ENCODE measurements around the gene MALAT1.

DNA sequence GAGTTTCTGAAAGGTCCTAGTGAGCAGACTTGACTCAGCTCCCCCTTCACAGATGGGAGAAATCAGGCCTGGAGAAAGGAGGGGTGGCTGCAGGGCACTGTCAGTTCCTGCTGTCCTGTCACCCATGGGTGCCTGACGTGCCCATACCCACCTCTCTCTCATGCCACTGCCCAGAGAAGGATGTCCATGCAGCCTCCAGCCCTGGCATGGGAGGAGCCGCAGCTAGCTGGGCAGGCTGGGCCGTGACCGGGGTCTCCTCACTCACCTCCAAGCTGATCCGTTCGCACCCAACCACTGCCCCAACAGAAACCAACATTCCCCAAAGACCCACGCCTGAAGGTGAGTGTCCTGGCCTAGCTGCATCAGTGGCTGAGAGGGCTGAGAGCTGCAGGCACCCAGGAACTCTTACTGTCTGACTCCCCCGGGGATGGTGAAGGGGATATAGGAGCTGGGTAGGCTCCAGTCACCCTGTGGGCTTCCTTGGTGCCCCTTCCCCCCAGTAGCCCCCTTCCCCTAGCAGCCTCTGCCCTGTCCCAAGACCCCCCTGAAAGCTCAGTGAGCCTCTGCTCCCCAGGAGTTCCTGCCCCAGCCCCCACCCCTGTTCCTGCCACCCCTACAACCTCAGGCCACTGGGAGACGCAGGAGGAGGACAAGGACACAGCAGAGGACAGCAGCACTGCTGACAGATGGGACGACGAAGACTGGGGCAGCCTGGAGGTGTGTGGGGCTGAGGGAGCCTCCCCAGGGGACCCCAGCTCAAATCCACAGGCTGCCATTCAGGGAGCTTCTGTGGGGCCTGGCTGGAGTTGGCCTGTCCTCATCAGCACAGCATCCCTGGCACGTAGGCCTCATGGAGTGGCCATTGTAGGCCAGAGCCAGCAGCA, 37.8 kb downstream of the MALAT1 start:
- TF ChIP-seq POLR2A (IDR thresholded peaks at IDR 0.05), result no peak
- TF ChIP-seq, protein P1, sequence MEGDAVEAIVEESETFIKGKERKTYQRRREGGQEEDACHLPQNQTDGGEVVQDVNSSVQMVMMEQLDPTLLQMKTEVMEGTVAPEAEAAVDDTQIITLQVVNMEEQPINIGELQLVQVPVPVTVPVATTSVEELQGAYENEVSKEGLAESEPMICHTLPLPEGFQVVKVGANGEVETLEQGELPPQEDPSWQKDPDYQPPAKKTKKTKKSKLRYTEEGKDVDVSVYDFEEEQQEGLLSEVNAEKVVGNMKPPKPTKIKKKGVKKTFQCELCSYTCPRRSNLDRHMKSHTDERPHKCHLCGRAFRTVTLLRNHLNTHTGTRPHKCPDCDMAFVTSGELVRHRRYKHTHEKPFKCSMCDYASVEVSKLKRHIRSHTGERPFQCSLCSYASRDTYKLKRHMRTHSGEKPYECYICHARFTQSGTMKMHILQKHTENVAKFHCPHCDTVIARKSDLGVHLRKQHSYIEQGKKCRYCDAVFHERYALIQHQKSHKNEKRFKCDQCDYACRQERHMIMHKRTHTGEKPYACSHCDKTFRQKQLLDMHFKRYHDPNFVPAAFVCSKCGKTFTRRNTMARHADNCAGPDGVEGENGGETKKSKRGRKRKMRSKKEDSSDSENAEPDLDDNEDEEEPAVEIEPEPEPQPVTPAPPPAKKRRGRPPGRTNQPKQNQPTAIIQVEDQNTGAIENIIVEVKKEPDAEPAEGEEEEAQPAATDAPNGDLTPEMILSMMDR (IDR thresholded peaks at IDR 0.05), result no peak
